GM18909 (cell line): ENCODE results near the gene FMNL1.

Source experiments
- ATAC-seq: cut with Tn5 transposase; IDR thresholded peaks from one replicate; pipeline ENCODE4 v1.9.1; 2021; ENCODE audit warnings: mild to moderate bottlenecking; ENCODE audit not compliant: unreplicated experiment, poor library complexity

FMNL1 gene

GRCh38 chr17:45296003-45296832 is 74.5 kb downstream of the FMNL1 start:
- no peak for ATAC-seq

GRCh38 chr17:45296833-45297124 is 75.1 kb downstream of the FMNL1 start:
- ATAC-seq: no peak
